GM19455 (cell line): ENCODE results near the gene ZCCHC7.

Experiments used
- ATAC-seq: cut with Tn5 transposase; IDR thresholded peaks from one replicate; pipeline ENCODE4 v1.9.1; 2021; ENCODE audit not compliant: unreplicated experiment

ZCCHC7 gene

GRCh38 chr9:37333288-37333687 is 212.9 kb downstream of the ZCCHC7 start:
- no peak for ATAC-seq

GRCh38 chr9:37335238-37335637 is 214.9 kb downstream of the ZCCHC7 start:
- ATAC-seq: no peak

DNA sequence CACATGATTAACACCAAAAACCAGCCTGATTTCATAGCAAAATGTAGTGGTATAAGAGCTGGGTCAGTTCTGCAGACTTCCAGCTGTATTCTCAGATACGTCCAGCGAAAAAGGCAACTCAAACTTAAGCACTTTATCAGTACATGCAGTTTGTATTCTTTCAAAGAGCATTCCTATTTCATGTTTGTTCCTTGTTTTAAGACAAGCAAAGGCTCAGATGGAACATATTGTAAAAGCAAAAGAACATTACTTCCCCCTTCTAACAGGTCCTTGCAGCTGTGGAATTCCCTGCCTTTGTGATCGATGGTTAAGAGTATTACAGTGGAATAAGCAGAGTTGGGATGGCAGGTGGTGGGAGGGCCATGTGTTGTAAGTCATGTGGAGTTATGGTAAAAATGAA is 215.8 kb downstream of the ZCCHC7 start:
- ATAC-seq: no peak

- ATAC-seq: no peak
Observed at GRCh38 chr9:37337301-37337890, 217.0 kb downstream of the ZCCHC7 start.

DNA sequence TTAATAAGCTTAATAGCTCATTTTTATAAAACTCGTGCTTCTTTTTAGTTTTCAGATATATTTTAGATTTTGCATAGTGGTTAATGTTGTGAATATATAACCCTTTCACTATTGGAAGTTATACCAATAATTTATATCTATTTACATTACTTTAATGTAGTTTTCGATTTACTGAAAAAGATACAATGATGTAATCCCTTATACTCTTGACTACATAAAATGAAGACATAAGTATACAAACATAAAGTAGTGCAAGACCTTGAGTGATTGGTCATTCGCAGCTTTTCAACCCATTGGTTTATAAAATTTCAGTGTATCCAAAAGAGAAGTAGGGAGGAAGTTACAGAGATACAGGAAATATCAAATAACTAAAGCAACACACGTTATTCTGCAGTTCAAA is 217.8 kb downstream of the ZCCHC7 start:
- no peak for ATAC-seq

DNA sequence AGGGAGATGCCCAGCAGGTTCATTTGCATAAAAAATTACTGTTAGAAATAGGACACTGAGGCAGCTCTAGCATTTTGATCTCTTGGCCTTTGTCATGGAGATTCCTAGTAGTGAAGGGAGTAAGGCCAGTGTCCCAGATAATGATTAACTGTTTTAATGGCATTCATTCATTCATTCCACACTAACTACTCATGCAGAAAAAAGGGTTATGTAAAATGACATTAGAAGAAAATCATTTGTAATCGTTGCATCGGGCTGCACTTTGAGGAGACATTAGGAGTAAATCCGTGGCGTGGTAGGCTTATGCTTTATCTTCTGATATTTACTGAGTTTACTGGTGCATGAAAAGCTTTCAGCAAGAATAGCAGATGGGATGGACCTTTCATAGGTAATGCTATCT is 219.5 kb downstream of the ZCCHC7 start:
- no peak for ATAC-seq

- no peak for ATAC-seq
Observed at GRCh38 chr9:37340961-37341360, 220.6 kb downstream of the ZCCHC7 start.

DNA sequence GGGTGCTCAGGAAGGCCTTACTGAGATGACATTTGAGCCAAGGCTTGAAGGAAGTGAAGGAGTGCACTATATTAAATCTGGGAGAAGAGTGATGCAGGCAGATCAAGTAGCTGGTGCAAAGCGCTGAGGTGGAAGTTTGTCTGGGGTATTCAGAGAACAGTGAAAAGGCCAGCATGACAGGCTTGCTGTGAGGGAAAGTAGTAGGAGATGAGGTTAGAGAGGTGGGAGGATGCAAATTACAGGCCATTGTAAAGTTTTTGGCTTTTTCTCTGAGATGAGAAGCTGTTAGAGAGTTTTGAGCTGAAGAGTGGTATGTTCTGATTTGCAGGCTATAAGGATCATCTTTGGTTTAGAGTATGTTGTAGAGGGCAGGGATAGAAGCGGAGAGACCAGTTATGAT is 221.3 kb downstream of the ZCCHC7 start:
- no peak for ATAC-seq

- no peak for ATAC-seq
Observed at GRCh38 chr9:37342493-37342892, 222.1 kb downstream of the ZCCHC7 start.

DNA sequence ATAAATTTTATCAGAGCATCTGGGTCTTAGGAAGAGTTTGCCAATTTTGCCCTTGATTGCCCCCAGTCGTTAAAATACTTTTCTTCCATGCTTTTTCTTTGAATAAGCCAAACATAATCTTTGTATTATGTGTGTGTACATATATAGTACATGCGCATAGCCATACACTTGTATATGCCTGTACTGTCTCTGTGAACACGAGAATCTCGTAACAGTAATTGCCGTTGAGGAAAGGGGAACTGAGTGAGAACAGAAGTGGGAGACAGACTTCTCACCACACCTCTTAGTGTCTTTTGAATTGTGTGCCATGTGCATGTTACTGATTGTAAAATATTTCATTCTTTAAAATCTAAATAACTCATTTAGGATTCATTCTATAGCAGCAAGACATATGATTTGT is 222.5 kb downstream of the ZCCHC7 start:
- no peak for ATAC-seq

GRCh38 chr9:37343724-37344123 is 223.3 kb downstream of the ZCCHC7 start:
- ATAC-seq: no peak

DNA sequence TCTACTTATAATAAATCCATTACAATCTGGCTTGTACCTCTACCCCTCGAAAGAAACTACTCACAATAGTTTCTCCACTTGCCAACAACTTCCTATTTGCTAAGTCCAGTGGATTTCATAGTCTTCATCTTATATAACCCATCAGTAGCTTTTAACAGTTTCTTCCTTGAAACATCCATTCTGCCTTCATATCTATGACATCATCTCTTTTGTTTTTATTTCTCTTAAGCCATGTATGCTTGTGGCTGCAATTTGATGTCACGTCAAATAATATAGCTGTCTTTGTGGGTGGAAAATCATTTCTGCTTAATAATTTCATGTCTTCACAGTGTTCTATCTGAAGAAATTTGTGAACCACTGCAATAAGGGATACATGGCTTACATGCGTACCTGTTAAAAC is 224.7 kb downstream of the ZCCHC7 start:
- no peak for ATAC-seq

- ATAC-seq: no peak
Observed at GRCh38 chr9:37348917-37349316, 228.5 kb downstream of the ZCCHC7 start.

- no peak for ATAC-seq
Observed at GRCh38 chr9:37350486-37351190, 230.3 kb downstream of the ZCCHC7 start.

- ATAC-seq: no peak
Observed at GRCh38 chr9:37353791-37354190, 233.4 kb downstream of the ZCCHC7 start.

- no peak for ATAC-seq
Observed at GRCh38 chr9:37362430-37362829, 242.1 kb downstream of the ZCCHC7 start.

GRCh38 chr9:37363124-37363523 is 242.8 kb downstream of the ZCCHC7 start:
- no peak for ATAC-seq

GRCh38 chr9:37364136-37364535 is 243.8 kb downstream of the ZCCHC7 start:
- ATAC-seq: no peak

DNA sequence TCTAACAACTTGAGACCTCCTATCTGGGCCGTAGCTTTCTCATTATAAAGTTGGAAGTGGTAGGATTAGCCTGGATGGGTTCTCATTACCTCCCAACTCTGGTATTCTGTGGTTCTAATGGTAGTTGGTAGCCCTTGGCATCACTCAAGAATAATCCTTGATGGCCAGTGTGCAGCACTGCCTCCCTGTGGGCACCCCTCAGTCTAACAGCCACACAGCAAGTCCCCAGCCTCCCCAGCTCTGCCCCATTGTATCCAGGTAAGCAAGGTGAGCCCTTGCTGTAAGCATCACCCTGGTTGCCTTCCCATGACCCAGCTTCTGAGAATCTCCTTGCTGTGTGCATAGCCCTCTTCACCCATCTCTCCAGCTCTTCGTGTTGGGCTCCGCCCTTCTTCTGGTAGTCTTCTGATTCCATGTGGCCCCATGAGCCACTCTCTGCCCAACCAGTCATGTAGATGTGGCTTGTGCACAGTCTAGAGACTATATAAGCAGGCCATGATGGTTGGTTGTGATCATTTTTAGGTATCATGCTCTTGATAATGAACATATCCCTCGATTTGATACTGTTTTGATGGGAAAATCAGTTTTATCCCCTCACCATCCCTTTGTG is 244.5 kb downstream of the ZCCHC7 start:
- ATAC-seq: no peak

DNA sequence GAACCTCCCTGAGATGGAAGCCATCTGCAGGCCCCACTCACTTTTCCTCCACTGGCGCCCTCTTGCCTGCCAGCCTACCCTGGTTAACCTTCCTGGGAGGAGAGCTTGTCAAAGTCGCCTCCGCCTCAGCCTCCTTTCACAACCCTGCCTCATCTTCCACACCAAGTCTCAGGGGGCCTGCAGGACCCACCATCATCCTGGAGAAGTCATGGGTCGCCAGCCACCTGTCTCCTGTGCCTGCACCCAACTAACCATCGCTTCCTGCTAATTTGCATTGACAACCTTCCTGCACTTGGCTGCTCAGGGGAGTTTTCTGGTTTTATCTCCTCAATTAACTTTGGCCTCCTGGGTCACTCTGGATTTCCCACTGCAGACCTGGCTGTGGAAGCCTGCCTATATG is 249.3 kb downstream of the ZCCHC7 start:
- no peak for ATAC-seq

DNA sequence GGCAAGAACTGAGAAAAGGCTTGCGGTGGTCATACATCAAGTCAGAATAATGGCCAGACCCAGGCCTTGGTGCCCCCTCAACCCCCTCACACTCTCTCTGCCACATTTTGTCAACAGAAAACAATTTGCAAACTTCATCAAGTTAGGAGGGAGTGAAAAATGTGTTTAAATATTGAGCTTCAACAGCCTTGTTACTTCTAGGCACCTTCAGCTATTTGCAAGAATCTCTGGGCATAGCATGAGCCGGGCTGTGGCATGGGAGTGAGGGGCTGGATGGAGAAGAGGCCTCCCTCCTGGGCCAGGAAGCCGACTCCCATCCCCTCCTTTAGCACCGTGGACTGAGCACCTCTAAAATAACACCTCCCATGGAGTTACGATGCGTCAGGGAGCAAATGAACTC is 249.9 kb downstream of the ZCCHC7 start:
- no peak for ATAC-seq

GRCh38 chr9:37370968-37371563 is 250.7 kb downstream of the ZCCHC7 start:
- ATAC-seq: peak; percentile 64
